Neutrophil (primary cell): ENCODE results near the gene EVL.

Experiments used
- H3K27ac ChIP-seq: fragments of 200-600 bp; sonication (generic); 2 replicates; pipeline ENCODE4 v1.5.1; 2016; ENCODE audit warnings: mild to moderate bottlenecking, moderate library complexity
- H3K27me3 ChIP-seq: fragments of 200-600 bp; sonication (generic); 2 replicates; pipeline ENCODE4 v1.6.0; 2016; ENCODE audit warnings: mild to moderate bottlenecking
- H3K36me3 ChIP-seq: fragments of 200-600 bp; sonication (generic); 2 replicates; pipeline ENCODE4 v1.5.1; 2017
- H3K4me1 ChIP-seq, 2 experiments: fragments of 200-600 bp in 1 of 2; sonication (generic) in 1 of 2; 1 replicate in 1 of 2; 2 replicates in 1 of 2; pipeline versions ENCODE4 v1.5.1 to v1.6.1; 2013 to 2016; ENCODE audit warnings: low read depth in 1 of 2, low read length in 1 of 2, mild to moderate bottlenecking in 1 of 2, moderate library complexity in 1 of 2; ENCODE audit not compliant: control insufficient read depth in 1 of 2, insufficient read depth in 1 of 2
- H3K4me3 ChIP-seq, 2 experiments: fragments of 200-600 bp in 1 of 2; sonication (generic) in 1 of 2; 1 replicate in 1 of 2; 2 replicates in 1 of 2; pipeline ENCODE4 v1.5.1; 2013 to 2016; ENCODE audit warnings: low read depth in 1 of 2, low read length in 1 of 2, mild to moderate bottlenecking in 1 of 2, moderate library complexity in 1 of 2
- H3K9me3 ChIP-seq: fragments of 200-600 bp; sonication (generic); 2 replicates; pipeline ENCODE4 v1.5.1; 2016
- CTCF ChIP-seq: fragments of 200-600 bp; sonication (generic); IDR thresholded peaks from 2 replicates; pipeline ENCODE4 v1.5.1; 2016; ENCODE audit warnings: antibody characterized with exemption

EVL gene

GRCh38 chr14:100117633-100118395, 52.6 kb downstream of the EVL start:
- no peak overlapping the region for H3K4me3 ChIP-seq
- H3K27ac ChIP-seq: no peak overlapping the region
- no peaks in the 10 kb centered on the region for H3K36me3 ChIP-seq
- H3K4me1 ChIP-seq: peaks cover 0 to 15% of the 10 kb centered on the region in 2 experiments
- no peak for TF ChIP-seq CTCF
- H3K27me3 ChIP-seq: no peaks in the 10 kb centered on the region
- H3K9me3 ChIP-seq: no peaks in the 10 kb centered on the region

DNA sequence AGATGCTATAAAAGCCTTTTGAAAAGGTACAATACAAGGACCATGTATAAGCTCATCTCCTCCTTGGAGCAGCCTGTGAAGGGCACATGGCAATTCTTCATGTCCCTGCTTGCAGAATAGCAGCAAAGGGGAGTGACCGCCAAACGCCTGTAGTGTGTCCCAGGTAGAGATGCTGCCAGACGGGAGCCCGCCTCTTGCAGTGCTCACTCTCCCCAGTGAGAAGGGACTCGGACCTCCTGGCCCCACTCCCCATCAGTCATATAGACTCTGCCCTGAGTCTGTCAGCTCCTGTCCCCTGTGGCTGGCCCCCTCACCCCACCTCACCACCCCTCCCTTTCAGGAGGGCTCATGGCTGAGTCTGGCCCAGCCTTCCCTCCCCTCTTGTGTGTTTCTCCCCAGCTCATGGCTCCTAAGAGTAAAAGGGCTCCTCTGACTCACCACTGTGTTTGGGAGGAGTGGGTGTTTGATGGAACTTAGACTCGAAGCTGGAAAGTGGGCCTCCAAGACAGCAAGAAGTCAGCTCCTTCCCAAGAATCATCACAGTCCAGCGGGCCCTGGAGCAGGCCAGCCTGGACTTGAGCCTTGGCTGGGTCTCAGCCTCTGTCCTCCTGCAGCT, 53.3 kb downstream of the EVL start:
- Histone ChIP-seq H3K4me3 (no peak overlapping the region), H3K36me3 (no peaks in the 10 kb centered on the region), H3K27me3 (no peaks in the 10 kb centered on the region), H3K9me3 (no peaks in the 10 kb centered on the region), H3K27ac (no peak overlapping the region), H3K4me1 (peaks cover 0 to 15% of the 10 kb centered on the region in 2 experiments)
- TF ChIP-seq CTCF: no peak

- TF ChIP-seq CTCF: no peak
- peaks cover 0 to 15% of the 10 kb centered on the region in 2 experiments for H3K4me1 ChIP-seq
- H3K9me3 ChIP-seq: no peaks in the 10 kb centered on the region
- H3K27ac ChIP-seq: no peak overlapping the region
- no peaks in the 10 kb centered on the region for H3K36me3 ChIP-seq
- H3K4me3 ChIP-seq: no peak overlapping the region
- H3K27me3 ChIP-seq: no peaks in the 10 kb centered on the region
Measured at GRCh38 chr14:100119251-100119650, 54.0 kb downstream of the EVL start.

DNA sequence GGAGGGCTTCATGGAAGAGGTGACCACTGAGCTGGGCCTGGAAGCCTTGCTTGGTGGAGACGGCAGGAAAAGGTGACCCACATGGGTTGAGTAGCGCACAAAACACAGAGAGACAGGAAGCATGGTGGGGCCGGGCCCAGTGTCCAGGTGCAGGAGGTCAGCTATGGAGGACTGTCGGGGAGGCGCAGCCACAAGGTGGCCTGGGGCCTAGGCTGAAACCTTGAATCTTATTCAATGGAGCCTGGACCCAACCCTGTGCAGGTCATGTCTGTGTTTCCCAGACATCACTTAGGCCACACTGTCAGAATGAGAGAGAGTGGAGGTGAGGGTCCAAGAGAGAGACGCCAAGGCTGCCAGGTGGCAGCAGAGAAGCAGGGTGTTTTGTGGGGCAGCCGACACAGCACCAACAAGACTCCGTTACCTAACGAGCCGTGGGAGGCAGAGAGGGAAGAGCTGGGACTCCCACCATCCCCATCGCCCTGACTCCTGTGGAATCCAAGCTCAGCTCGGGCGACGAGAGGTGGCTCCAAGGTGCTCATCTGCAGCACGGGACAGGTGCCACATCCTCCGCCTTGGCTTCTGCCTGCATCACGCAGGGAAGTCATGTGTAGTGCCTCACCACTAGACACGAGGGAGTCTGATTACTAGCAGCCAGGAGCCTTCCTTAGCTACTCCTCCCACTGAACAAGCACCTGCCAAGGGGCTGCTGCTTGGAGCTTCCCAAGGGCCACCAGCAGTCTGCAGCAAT, 55.5 kb downstream of the EVL start:
- no peak overlapping the region for H3K4me3 ChIP-seq
- H3K9me3 ChIP-seq: no peaks in the 10 kb centered on the region
- H3K27me3 ChIP-seq: no peaks in the 10 kb centered on the region
- H3K36me3 ChIP-seq: no peaks in the 10 kb centered on the region
- peaks cover 0 to 15% of the 10 kb centered on the region in 2 experiments for H3K4me1 ChIP-seq
- H3K27ac ChIP-seq: no peak overlapping the region
- no peak for TF ChIP-seq CTCF

- H3K27me3 ChIP-seq: no peaks in the 10 kb centered on the region
- no peaks in the 10 kb centered on the region for H3K9me3 ChIP-seq
- H3K4me1 ChIP-seq: peaks cover 0 to 15% of the 10 kb centered on the region in 2 experiments
- no peak overlapping the region for H3K4me3 ChIP-seq
- TF ChIP-seq CTCF: no peak
- no peak overlapping the region for H3K27ac ChIP-seq
- H3K36me3 ChIP-seq: peaks cover 3% of the 10 kb centered on the region
Measured at GRCh38 chr14:100121643-100122480, 56.6 kb downstream of the EVL start.
